OCI-M2 (cell line): ENCODE results near the gene NFIB.

Experiments used
- DNase-seq: peaks from one replicate; lab custom pipeline; 2025; ENCODE audit not compliant: unreplicated experiment; lab: John Stamatoyannopoulos, UW

Gene NFIB

GRCh38 chr9:14127656-14128055, 186.3 kb downstream of the NFIB start:
- no peak for DNase-seq

GRCh38 chr9:14119694-14120514, 194.0 kb downstream of the NFIB start:
- no peak for DNase-seq

- no peak for DNase-seq
Measured at GRCh38 chr9:14112226-14112625, 201.7 kb downstream of the NFIB start.

GRCh38 chr9:14111696-14112095, 202.2 kb downstream of the NFIB start:
- no peak for DNase-seq

GRCh38 chr9:14107977-14108376, 206.0 kb downstream of the NFIB start:
- no peak for DNase-seq

GRCh38 chr9:14107495-14107894, 206.4 kb downstream of the NFIB start:
- no peak for DNase-seq

GRCh38 chr9:14106699-14107098, 207.2 kb downstream of the NFIB start:
- no peak for DNase-seq

GRCh38 chr9:14104496-14104895, 209.4 kb downstream of the NFIB start:
- DNase-seq: no peak

GRCh38 chr9:14103115-14103514, 210.8 kb downstream of the NFIB start:
- DNase-seq: no peak

- no peak for DNase-seq
Measured at GRCh38 chr9:14099737-14100136, 214.2 kb downstream of the NFIB start.

- DNase-seq: no peak
Measured at GRCh38 chr9:14098486-14099180, 215.3 kb downstream of the NFIB start.

GRCh38 chr9:14097666-14098415, 216.1 kb downstream of the NFIB start:
- DNase-seq: no peak

GRCh38 chr9:14097215-14097614, 216.7 kb downstream of the NFIB start:
- no peak for DNase-seq

- no peak for DNase-seq
Measured at GRCh38 chr9:14096258-14096922, 217.6 kb downstream of the NFIB start.

- DNase-seq: no peak
Measured at GRCh38 chr9:14095277-14095676, 218.7 kb downstream of the NFIB start.

- no peak for DNase-seq
Measured at GRCh38 chr9:14094491-14094890, 219.4 kb downstream of the NFIB start.

- DNase-seq: no peak
Measured at GRCh38 chr9:14092344-14092743, 221.6 kb downstream of the NFIB start.

- DNase-seq: no peak
Measured at GRCh38 chr9:14089051-14089803, 224.7 kb downstream of the NFIB start.

- no peak for DNase-seq
Measured at GRCh38 chr9:14087576-14087975, 226.4 kb downstream of the NFIB start.

GRCh38 chr9:14086495-14086894, 227.4 kb downstream of the NFIB start:
- DNase-seq: no peak

- DNase-seq: no peak
Measured at GRCh38 chr9:14085810-14086209, 228.1 kb downstream of the NFIB start.
